ENCODE measurements around the gene GNB1L. TPM values are rescaled to one million over a fixed set of nuclear protein-coding genes. Genes with fewer than 3 reads are reported as not detected.

The GNB1L gene
- total RNA-seq, 1 donor from 2014 or later: 13.8 TPM

DNA sequence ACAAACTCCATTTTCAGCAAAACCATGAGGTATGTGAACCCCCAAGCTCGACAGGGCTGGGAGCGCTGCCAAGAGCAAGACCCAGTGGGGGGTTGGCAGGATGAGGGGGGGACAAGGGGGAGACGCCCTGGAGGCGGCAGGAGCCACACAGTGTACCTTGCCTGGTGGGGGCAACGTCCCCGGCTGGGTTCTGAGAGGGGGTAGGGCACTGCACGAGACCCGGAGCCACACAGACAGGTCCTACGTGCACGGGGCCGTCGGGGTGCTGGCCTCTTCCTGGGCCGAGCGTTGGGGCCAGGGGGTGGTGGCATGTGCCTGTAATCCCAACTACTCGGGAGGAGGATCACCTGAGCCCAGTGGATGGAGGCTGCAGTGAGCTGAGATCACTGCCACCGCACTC is 65.3 kb downstream of the GNB1L start:
- peaks cover 3% of the 10 kb centered on the region for H3K4me1 Mint-ChIP-seq
- DNase-seq (ENCODE audit: low read depth, low spot score): no peak
- H3K27ac Mint-ChIP-seq (ENCODE audit: unreplicated experiment): no peak overlapping the region
- H3K27me3 Mint-ChIP-seq (ENCODE audit: low read depth): no peaks in the 10 kb centered on the region
- no peak overlapping the region for H3K4me3 Mint-ChIP-seq
- H3K9me3 Mint-ChIP-seq: peaks cover 10% of the 10 kb centered on the region
- H3K36me3 Mint-ChIP-seq (ENCODE audit: low read depth): peaks cover 31% of the 10 kb centered on the region
- TF ChIP-seq, protein P1, sequence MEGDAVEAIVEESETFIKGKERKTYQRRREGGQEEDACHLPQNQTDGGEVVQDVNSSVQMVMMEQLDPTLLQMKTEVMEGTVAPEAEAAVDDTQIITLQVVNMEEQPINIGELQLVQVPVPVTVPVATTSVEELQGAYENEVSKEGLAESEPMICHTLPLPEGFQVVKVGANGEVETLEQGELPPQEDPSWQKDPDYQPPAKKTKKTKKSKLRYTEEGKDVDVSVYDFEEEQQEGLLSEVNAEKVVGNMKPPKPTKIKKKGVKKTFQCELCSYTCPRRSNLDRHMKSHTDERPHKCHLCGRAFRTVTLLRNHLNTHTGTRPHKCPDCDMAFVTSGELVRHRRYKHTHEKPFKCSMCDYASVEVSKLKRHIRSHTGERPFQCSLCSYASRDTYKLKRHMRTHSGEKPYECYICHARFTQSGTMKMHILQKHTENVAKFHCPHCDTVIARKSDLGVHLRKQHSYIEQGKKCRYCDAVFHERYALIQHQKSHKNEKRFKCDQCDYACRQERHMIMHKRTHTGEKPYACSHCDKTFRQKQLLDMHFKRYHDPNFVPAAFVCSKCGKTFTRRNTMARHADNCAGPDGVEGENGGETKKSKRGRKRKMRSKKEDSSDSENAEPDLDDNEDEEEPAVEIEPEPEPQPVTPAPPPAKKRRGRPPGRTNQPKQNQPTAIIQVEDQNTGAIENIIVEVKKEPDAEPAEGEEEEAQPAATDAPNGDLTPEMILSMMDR (conservative IDR thresholded peaks at IDR 0.05): no peak

DNA sequence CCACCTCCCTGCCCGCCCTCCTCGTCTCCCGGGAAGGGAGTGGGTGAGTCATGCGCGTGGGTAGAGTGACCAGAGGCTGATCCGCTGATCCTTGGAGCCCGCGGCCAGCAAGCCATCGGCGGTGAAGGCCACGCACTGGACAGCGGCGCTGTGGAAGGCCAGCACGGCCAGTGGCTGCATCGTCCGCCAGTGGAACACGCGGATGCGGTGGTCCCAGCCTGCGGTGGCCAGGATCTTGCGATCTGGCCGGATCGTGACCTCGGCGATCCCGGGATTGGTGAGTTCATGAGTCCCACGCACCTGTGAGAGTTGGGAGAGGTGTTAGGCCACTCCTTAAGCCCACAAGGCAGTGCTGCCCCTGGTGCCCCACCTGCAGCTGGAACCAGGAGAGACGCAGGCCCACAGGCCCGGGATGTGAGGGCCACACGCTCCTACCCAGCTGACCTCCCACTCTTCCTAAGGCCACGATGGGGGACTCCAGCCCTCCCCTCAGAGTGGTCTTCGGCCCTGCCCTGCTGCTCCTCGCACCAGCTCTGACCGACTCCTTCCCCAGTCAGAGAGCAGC is 65.9 kb downstream of the GNB1L start:
- Mint-ChIP-seq H3K4me1 (no peaks in the 10 kb centered on the region), H3K36me3 (ENCODE audit: low read depth) (peaks cover 28% of the 10 kb centered on the region), H3K9me3 (peaks cover 10% of the 10 kb centered on the region), H3K27ac (ENCODE audit: unreplicated experiment) (no peak overlapping the region), H3K27me3 (ENCODE audit: low read depth) (no peaks in the 10 kb centered on the region), H3K4me3 (no peak overlapping the region)
- no peak for DNase-seq (ENCODE audit: low read depth, low spot score)
- TF ChIP-seq, protein P1 (conservative IDR thresholded peaks at IDR 0.05): no peak

DNA sequence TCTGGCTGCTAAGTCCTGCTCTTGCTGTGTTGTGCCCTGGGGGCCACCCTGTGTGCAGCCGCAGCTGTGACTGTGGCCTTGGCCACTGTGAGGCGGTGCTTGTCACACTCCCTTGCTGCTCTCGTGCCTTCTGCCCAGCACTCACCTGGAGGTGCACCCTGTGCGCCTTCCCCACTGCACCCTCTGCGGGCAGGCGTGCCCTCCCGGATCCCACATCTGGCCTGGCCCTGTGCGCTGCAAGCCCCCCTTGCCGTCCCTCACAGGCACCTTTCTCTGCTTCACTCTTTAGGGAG is 66.9 kb downstream of the GNB1L start:
- no peak overlapping the region for H3K4me3 Mint-ChIP-seq
- no peaks in the 10 kb centered on the region for H3K4me1 Mint-ChIP-seq
- no peak overlapping the region for H3K27ac Mint-ChIP-seq (ENCODE audit: unreplicated experiment)
- no peaks in the 10 kb centered on the region for H3K27me3 Mint-ChIP-seq (ENCODE audit: low read depth)
- no peak for DNase-seq (ENCODE audit: low read depth, low spot score)
- H3K9me3 Mint-ChIP-seq: peaks cover 10% of the 10 kb centered on the region
- TF ChIP-seq, protein P1 (conservative IDR thresholded peaks at IDR 0.05): no peak
- peaks cover 25% of the 10 kb centered on the region for H3K36me3 Mint-ChIP-seq (ENCODE audit: low read depth)

DNA sequence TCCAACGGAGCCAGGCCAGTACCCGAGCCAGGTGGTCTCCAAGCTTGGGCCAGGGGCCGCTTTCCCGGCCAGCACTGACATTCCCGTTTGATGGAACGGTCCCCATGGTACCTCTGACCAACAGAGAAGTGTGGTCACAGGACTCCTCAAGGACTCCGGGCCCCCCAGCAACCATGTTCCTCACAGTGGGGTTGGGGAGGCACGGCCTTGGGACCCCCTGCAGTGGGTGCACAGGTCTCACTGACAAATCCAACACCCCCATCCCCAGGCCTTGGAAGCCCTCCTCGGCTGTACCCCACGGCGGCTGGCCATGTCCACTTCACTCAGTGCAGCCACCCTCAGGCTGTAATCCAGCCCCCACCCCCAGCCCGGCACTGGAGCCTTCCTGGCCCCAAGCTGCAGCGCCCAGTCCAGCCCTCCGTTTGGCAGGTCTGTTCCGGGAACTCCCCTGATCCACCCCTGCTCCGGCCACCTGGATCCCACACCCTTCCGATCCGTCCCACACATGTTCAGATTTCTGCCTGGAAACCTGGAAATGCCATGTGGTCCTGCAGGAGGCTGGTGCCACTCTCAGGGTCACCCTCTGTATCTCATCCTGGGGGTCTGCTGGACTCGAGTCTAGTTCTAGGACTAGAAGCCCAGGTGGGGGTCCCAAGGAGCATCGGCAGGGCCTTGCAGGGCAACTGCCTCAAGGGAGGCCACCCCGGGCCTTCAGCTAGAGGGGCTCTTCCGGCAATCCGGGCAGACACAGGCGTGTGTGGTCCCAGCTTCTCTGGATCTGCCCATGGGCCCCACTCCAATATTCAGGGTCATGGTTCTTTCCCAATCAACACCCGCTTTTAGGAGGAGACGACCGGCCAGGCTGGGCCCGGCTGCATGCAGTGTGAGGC is 67.5 kb downstream of the GNB1L start:
- TF ChIP-seq, protein P1 (conservative IDR thresholded peaks at IDR 0.05): no peak

DNA sequence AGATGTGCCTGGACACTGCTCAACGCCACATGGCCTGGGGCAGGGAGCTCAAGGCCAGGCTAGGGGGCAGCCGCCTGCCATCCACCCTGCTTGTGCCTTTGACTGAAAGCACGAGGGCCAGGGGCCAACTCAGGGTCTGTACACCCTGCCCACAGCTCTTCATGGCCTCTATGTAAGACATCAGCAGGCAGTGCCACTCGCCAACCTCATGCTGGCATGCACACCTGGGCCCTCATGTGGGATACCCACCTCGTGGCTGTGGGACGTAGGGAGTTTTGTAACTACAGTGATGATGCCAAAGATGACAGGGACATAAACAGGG is 68.4 kb downstream of the GNB1L start:
- no peaks in the 10 kb centered on the region for H3K4me1 Mint-ChIP-seq
- H3K4me3 Mint-ChIP-seq: no peak overlapping the region
- peaks cover 7% of the 10 kb centered on the region for H3K9me3 Mint-ChIP-seq
- no peak overlapping the region for H3K27ac Mint-ChIP-seq (ENCODE audit: unreplicated experiment)
- no peak for DNase-seq (ENCODE audit: low read depth, low spot score)
- H3K36me3 Mint-ChIP-seq (ENCODE audit: low read depth): peaks cover 12% of the 10 kb centered on the region
- no peaks in the 10 kb centered on the region for H3K27me3 Mint-ChIP-seq (ENCODE audit: low read depth)
- TF ChIP-seq, protein P1 (conservative IDR thresholded peaks at IDR 0.05): no peak

More for the DNA sequence above, 67.5 kb downstream of the GNB1L start:
- no peaks in the 10 kb centered on the region for H3K4me1 Mint-ChIP-seq
- no peak overlapping the region for H3K4me3 Mint-ChIP-seq
- H3K9me3 Mint-ChIP-seq: peaks cover 10% of the 10 kb centered on the region
- no peaks in the 10 kb centered on the region for H3K27me3 Mint-ChIP-seq (ENCODE audit: low read depth)
- H3K36me3 Mint-ChIP-seq (ENCODE audit: low read depth): peaks cover 19% of the 10 kb centered on the region
- no peak for DNase-seq (ENCODE audit: low read depth, low spot score)
- no peak overlapping the region for H3K27ac Mint-ChIP-seq (ENCODE audit: unreplicated experiment)

Measured in neural crest cell (in vitro differentiated cells).